HepG2 (cell line): ENCODE measurements around the gene FANCE. TPM values are rescaled to one million over a fixed set of nuclear protein-coding genes. Genes with fewer than 3 reads are reported as not detected.

Experiments used
- ATAC-seq: fragments of 200-7000 bp; cut with Tn5 transposase; 3 replicates; pipeline ENCODE4 v1.9.1; 2020; ENCODE audit warnings: mild to moderate bottlenecking, moderate library complexity
- BruUV-seq: library from RNA; stranded (reverse); fragments of 400-500 nt; replicated peaks from 2 replicates; lab custom pipeline; 2021; lab: Mats Ljungman, UMichigan
- CTCF ChIA-PET: fragments of 300-600 bp; formaldehyde crosslinking; extraction: SDS; loops from one replicate; lab custom pipeline; 2021; ENCODE audit warnings: low total read pairs, inconsistent platforms, low intra/inter-chr PET ratio; lab: Yijun Ruan, JAX
- POLR2A ChIA-PET: fragments of 350-600 bp; sonication (Branson Sonifier 250); formaldehyde crosslinking; loops from one replicate; lab custom pipeline; 2020; ENCODE audit warnings: antibody characterized with exemption, inconsistent platforms; lab: Yijun Ruan, JAX
- DNase-seq: peaks from one replicate; pipeline ENCODE4 v3.0.0-alpha.2; 2015; ENCODE audit warnings: low spot score
- FAIRE-seq: peaks from 3 replicates; lab custom pipeline; 2011; peaks lifted over from hg19 to GRCh38; lab: Jason Lieb, UNC
- H2AFZ ChIP-seq: one replicate; pipeline ENCODE4 v1.6.1; 2011; ENCODE audit warnings: low read length, inconsistent platforms
- H3K27ac ChIP-seq: fragments of 300-600 bp; 3 replicates; pipeline ENCODE4 v1.8.0; 2011; ENCODE audit warnings: mixed run types, mild to moderate bottlenecking, mixed read lengths, low read length, inconsistent platforms; ENCODE audit not compliant: insufficient read depth; ENCODE audit errors: extremely low read length
- H3K27me3 ChIP-seq, 2 experiments: fragments of 200-600 bp in 1 of 2; 2 replicates in 1 of 2; 3 replicates in 1 of 2; pipeline versions ENCODE4 v1.6.0 to v1.8.0; 2011; ENCODE audit warnings: low read length in 2 of 2, mild to moderate bottlenecking in 2 of 2, moderate library complexity in 2 of 2, inconsistent platforms in 1 of 2; ENCODE audit not compliant: insufficient read depth in 2 of 2, control insufficient read depth in 1 of 2
- H3K36me3 ChIP-seq, 2 experiments: fragments of 200-600 bp in 1 of 2; replicated peaks in 1 of 2; 2 replicates in 1 of 2; 3 replicates in 1 of 2; pipeline versions ENCODE4 v1.5.1 to v1.8.0; 2011; ENCODE audit warnings: low read length in 2 of 2, inconsistent platforms in 1 of 2; ENCODE audit not compliant: insufficient read depth in 2 of 2, control insufficient read depth in 1 of 2
- H3K4me1 ChIP-seq: 2 replicates; pipeline ENCODE4 v1.5.1; 2012; ENCODE audit warnings: low read length, inconsistent platforms; ENCODE audit not compliant: insufficient read depth
- H3K4me2 ChIP-seq: 2 replicates; pipeline ENCODE4 v1.6.0; 2011; ENCODE audit warnings: low read depth, low read length, inconsistent platforms
- H3K4me3 ChIP-seq, 3 experiments: fragments of 200-600 bp in 1 of 3; sonication (generic), shearing (Covaris generic) in 1 of 3; replicated peaks in 1 of 3; 2 replicates each; pipeline ENCODE4 v1.5.1; 2011 to 2016; ENCODE audit warnings: low read length in 3 of 3, inconsistent platforms in 2 of 3, low read depth in 2 of 3, mild to moderate bottlenecking in 2 of 3, control low read depth in 1 of 3, mixed read lengths in 1 of 3; ENCODE audit not compliant: insufficient read depth in 1 of 3
- H3K79me2 ChIP-seq: one replicate; pipeline ENCODE4 v1.6.1; 2011; ENCODE audit warnings: low read length, inconsistent platforms; ENCODE audit not compliant: insufficient read depth
- H3K9ac ChIP-seq: 2 replicates; pipeline ENCODE4 v1.6.0; 2011; ENCODE audit warnings: mild to moderate bottlenecking, low read depth, low read length, inconsistent platforms; ENCODE audit not compliant: insufficient read depth
- H3K9me3 ChIP-seq: 2 replicates; pipeline ENCODE4 v1.5.1; 2012; ENCODE audit warnings: mild to moderate bottlenecking, low read length
- H4K20me1 ChIP-seq: 2 replicates; pipeline ENCODE4 v1.6.0; 2011; ENCODE audit warnings: inconsistent platforms, mild to moderate bottlenecking, low read length, moderate library complexity; ENCODE audit not compliant: insufficient read depth
- CBFB ChIP-seq: sonication (generic); formaldehyde crosslinking; IDR thresholded peaks from 2 replicates; pipeline ENCODE4 v1.4.0; 2020; ENCODE audit warnings: missing genetic modification reagents
- MBD4 ChIP-seq: IDR thresholded peaks from 2 replicates; pipeline ENCODE4 v1.6.1; 2012; ENCODE audit warnings: low read length, inconsistent platforms, borderline replicate concordance
- MXD4 ChIP-seq: IDR thresholded peaks from 2 replicates; pipeline ENCODE4 v1.6.1; 2016; ENCODE audit warnings: mild to moderate bottlenecking, missing biosample characterization, missing genetic modification reagents
- ZBTB7A ChIP-seq: sonication (generic); formaldehyde crosslinking; IDR thresholded peaks from 2 replicates; pipeline ENCODE4 v1.8.0; 2022; ENCODE audit warnings: mild to moderate bottlenecking, missing genetic modification reagents
- ZNF749 ChIP-seq: sonication (generic); formaldehyde crosslinking; IDR thresholded peaks from 2 replicates; pipeline ENCODE4 v1.8.0; 2022; ENCODE audit warnings: mild to moderate bottlenecking, missing genetic modification reagents, moderate library complexity, borderline replicate concordance
- WGBS: methylation state at CpG from one replicate; pipeline ENCODE4 v1.1.6; 2017; ENCODE audit warnings: low lambda C conversion rate; 5-methylcytosine and 5-hydroxymethylcytosine counted together
- in situ Hi-C: cut with HindIII; loops from 2 replicates; pipeline ENCODE4 v1.10.0; 2017; ENCODE audit warnings: low pct_unique_long_range_greater_than_20kb; ENCODE audit not compliant: extremely low pct_ligation_motif_present
- intact Hi-C: fragments of 100-400 bp; cut with micrococcal nuclease; formaldehyde crosslinking; loops from one replicate; pipeline ENCODE4 v1.10.0; 2022; ENCODE audit not compliant: unreplicated experiment
- polyA plus RNA-seq, 8 experiments: library from polyadenylated mRNA; depleted of rRNA in 3 of 8; stranded (reverse) in 7 of 8; unstranded in 1 of 8; fragments of >200 nt; fragmentation: Illumina TruSeq in 4 of 8; extraction: Trizol in 4 of 8; gene quantifications; 2 replicates each; pipeline versions ENCODE4 v1.2.1 to v1.2.3, GENCODE V29; 2011 to 2016; ENCODE audit warnings: low read depth in 4 of 8, missing spikeins in 1 of 8, mixed read lengths in 1 of 8; ENCODE audit not compliant: insufficient read depth in 1 of 8
- total RNA-seq, 5 experiments: library from RNA; depleted of rRNA; stranded (reverse); fragments of >200 nt; fragmentation: Illumina TruSeq; extraction: Trizol; gene quantifications; 2 replicates each; pipeline ENCODE4 v1.2.3, GENCODE V29; 2016; ENCODE audit warnings: low read depth in 1 of 5
- TF ChIP-seq, protein P1 (sequence below): sonication (generic); formaldehyde crosslinking; IDR thresholded peaks from 2 replicates; pipeline ENCODE4 v1.4.0; 2020; ENCODE audit warnings: missing genetic modification reagents
- TF ChIP-seq, protein P2 (sequence below): IDR thresholded peaks from 2 replicates; pipeline ENCODE4 v1.6.1; 2018; ENCODE audit warnings: missing genetic modification reagents
- TF ChIP-seq, protein P3 (sequence below): sonication (generic); formaldehyde crosslinking; IDR thresholded peaks from 2 replicates; pipeline ENCODE4 v1.8.0; 2022; ENCODE audit warnings: mild to moderate bottlenecking, missing genetic modification reagents, moderate library complexity
- TF ChIP-seq, protein P4 (sequence below): sonication (generic); formaldehyde crosslinking; conservative IDR thresholded peaks from 2 replicates; pipeline ENCODE4 v1.8.0; 2022; ENCODE audit warnings: mild to moderate bottlenecking, moderate library complexity, missing genetic modification reagents

FANCE gene
- total and polyA plus RNA-seq, 2 of the 13 experiments (the other 11 are each of a cell fraction or from before 2014, with no cell fraction given), result 7.1 to 11.2 TPM

DNA sequence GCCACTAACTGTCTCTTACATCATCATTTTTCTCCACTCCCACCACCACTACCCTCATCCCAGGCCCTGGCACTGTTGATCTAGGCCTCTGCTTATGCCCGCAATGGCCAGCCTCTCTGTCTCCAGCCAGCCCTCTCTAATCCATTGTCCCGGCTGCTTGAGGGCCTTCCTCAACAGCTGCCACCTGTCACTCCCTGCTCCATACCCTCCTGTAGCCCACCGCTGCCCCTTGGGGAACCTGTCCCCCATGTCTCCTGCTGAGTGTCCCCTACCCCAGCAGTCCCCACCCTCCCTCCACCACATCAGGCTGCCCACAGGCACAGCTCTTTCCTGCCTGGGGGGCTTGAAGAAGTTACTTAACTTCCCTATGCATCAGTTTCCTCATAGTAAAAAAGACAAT lies 31.4 kb downstream of the FANCE start (continued):
- TF ChIP-seq, protein P1, sequence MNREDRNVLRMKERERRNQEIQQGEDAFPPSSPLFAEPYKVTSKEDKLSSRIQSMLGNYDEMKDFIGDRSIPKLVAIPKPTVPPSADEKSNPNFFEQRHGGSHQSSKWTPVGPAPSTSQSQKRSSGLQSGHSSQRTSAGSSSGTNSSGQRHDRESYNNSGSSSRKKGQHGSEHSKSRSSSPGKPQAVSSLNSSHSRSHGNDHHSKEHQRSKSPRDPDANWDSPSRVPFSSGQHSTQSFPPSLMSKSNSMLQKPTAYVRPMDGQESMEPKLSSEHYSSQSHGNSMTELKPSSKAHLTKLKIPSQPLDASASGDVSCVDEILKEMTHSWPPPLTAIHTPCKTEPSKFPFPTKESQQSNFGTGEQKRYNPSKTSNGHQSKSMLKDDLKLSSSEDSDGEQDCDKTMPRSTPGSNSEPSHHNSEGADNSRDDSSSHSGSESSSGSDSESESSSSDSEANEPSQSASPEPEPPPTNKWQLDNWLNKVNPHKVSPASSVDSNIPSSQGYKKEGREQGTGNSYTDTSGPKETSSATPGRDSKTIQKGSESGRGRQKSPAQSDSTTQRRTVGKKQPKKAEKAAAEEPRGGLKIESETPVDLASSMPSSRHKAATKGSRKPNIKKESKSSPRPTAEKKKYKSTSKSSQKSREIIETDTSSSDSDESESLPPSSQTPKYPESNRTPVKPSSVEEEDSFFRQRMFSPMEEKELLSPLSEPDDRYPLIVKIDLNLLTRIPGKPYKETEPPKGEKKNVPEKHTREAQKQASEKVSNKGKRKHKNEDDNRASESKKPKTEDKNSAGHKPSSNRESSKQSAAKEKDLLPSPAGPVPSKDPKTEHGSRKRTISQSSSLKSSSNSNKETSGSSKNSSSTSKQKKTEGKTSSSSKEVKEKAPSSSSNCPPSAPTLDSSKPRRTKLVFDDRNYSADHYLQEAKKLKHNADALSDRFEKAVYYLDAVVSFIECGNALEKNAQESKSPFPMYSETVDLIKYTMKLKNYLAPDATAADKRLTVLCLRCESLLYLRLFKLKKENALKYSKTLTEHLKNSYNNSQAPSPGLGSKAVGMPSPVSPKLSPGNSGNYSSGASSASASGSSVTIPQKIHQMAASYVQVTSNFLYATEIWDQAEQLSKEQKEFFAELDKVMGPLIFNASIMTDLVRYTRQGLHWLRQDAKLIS, result no peak
- TF ChIP-seq ZBTB7A (CRISPR knock-in tag), result no peak
- TF ChIP-seq, all 625 proteins: peak for 0

DNA sequence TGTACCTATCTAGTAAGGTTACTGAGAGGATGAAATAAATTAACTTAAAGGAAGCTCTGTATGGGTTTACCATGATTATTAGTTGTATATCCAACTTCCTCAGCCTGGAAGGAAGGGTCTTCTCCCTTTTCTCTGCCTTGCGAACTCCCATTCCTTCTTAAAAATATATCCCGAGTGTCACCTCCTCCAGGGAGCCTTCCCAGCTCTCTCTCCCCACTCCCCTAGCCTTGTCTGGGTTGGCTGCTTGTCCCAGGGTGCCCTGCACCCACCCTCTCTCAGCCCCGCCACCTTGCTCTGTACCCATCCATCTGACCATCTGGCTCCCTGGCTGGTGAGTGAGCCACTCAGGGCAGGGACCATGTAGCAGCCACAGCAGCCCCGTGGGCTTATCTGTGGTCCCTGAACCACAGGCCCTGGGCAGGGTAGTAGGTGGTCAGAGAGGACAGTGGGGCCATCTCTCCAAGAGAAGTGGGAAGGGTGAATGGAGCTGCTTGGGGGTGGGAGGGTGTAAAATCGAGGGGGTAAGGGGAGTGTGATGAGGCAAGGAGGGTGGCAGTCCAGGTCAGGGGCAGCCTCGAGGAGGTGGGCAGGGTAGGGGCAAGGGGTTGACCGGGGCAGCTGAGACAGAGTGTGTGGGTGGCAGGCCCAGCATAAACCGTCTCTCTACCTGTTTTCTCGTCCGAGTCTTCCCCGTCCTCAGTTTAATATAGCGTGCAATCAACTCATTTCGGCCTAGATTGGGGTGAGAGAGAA lies 31.9 kb downstream of the FANCE start:
- no peaks in the 10 kb centered on the region for H3K4me1 ChIP-seq
- BruUV-seq, result no TSS peak
- no peaks in the 10 kb centered on the region for H3K9me3 ChIP-seq
- no peak overlapping the region for H3K4me2 ChIP-seq
- H4K20me1 ChIP-seq, result peaks cover 17% of the 10 kb centered on the region; the same call in 1 of the 2 replicates
- POLR2A ChIA-PET, result no interaction called here
- H3K27me3 ChIP-seq, result no peaks in the 10 kb centered on the region
- CTCF ChIA-PET, result no interaction called here
- no peak overlapping the region for H2AFZ ChIP-seq
- whole genome bisulfite sequencing, result 96% methylated on average over 13 of the region's 13 CpGs
- no peak overlapping the region for H3K27ac ChIP-seq
- FAIRE-seq, result no peak
- no peak overlapping the region for H3K4me3 ChIP-seq
- no peak for DNase-seq
- in situ Hi-C loops (no loop called here), intact Hi-C loops (no loop called here)
- no peak overlapping the region for H3K9ac ChIP-seq
- no peak for ATAC-seq
- peaks cover 3% of the 10 kb centered on the region for H3K79me2 ChIP-seq
- H3K36me3 ChIP-seq, result peaks cover 14 to 62% of the 10 kb centered on the region in 2 experiments
- TF ChIP-seq ZNF749 (CRISPR knock-in tag), result no peak
- TF ChIP-seq, protein P2, sequence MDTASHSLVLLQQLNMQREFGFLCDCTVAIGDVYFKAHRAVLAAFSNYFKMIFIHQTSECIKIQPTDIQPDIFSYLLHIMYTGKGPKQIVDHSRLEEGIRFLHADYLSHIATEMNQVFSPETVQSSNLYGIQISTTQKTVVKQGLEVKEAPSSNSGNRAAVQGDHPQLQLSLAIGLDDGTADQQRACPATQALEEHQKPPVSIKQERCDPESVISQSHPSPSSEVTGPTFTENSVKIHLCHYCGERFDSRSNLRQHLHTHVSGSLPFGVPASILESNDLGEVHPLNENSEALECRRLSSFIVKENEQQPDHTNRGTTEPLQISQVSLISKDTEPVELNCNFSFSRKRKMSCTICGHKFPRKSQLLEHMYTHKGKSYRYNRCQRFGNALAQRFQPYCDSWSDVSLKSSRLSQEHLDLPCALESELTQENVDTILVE, result no peak
- TF ChIP-seq, protein P3, sequence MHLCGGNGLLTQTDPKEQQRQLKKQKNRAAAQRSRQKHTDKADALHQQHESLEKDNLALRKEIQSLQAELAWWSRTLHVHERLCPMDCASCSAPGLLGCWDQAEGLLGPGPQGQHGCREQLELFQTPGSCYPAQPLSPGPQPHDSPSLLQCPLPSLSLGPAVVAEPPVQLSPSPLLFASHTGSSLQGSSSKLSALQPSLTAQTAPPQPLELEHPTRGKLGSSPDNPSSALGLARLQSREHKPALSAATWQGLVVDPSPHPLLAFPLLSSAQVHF (CRISPR knock-in tag), result no peak
- no peak for TF ChIP-seq MBD4
- no peak for TF ChIP-seq MXD4 (CRISPR knock-in tag)
- TF ChIP-seq, protein P4, sequence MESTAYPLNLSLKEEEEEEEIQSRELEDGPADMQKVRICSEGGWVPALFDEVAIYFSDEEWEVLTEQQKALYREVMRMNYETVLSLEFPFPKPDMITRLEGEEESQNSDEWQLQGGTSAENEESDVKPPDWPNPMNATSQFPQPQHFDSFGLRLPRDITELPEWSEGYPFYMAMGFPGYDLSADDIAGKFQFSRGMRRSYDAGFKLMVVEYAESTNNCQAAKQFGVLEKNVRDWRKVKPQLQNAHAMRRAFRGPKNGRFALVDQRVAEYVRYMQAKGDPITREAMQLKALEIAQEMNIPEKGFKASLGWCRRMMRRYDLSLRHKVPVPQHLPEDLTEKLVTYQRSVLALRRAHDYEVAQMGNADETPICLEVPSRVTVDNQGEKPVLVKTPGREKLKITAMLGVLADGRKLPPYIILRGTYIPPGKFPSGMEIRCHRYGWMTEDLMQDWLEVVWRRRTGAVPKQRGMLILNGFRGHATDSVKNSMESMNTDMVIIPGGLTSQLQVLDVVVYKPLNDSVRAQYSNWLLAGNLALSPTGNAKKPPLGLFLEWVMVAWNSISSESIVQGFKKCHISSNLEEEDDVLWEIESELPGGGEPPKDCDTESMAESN (CRISPR knock-in tag), result no peak
- no peak for TF ChIP-seq CBFB (CRISPR knock-in tag)
